HG03175 (cell line): Measurements from ENCODE around the gene OSBPL8.

Experiments
- ATAC-seq: cut with Tn5 transposase; IDR thresholded peaks from one replicate; pipeline ENCODE4 v1.9.1; 2021; ENCODE audit warnings: mild to moderate bottlenecking, moderate library complexity; ENCODE audit not compliant: unreplicated experiment

Gene OSBPL8

GRCh38 chr12:76558684-76559399 is 729 bp downstream of the OSBPL8 start:
- ATAC-seq, result peak; percentile 50

GRCh38 chr12:76556368-76556767 is 3.2 kb downstream of the OSBPL8 start:
- ATAC-seq, result no peak

- ATAC-seq, result no peak
These were observed 3.8 kb downstream of the OSBPL8 start for GRCh38 chr12:76555797-76556196.

GRCh38 chr12:76555231-76555767 is 4.3 kb downstream of the OSBPL8 start:
- no peak for ATAC-seq

- no peak for ATAC-seq
These were observed 5.0 kb downstream of the OSBPL8 start for GRCh38 chr12:76554405-76555230.

GRCh38 chr12:76552343-76552938 is 7.1 kb downstream of the OSBPL8 start:
- ATAC-seq, result no peak

GRCh38 chr12:76551482-76551888 is 8.1 kb downstream of the OSBPL8 start:
- peak; percentile 44 for ATAC-seq

- no peak for ATAC-seq
These were observed 10.4 kb downstream of the OSBPL8 start for GRCh38 chr12:76549131-76549530.

- no peak for ATAC-seq
These were observed 11.2 kb downstream of the OSBPL8 start for GRCh38 chr12:76548222-76548837.

GRCh38 chr12:76547526-76547925 is 12.0 kb downstream of the OSBPL8 start:
- no peak for ATAC-seq

- no peak for ATAC-seq
These were observed 12.7 kb downstream of the OSBPL8 start for GRCh38 chr12:76546889-76547288.

- ATAC-seq, result no peak
These were observed 14.1 kb downstream of the OSBPL8 start for GRCh38 chr12:76545486-76545885.

GRCh38 chr12:76544601-76545261 is 14.8 kb downstream of the OSBPL8 start:
- no peak for ATAC-seq

GRCh38 chr12:76543813-76544347 is 15.7 kb downstream of the OSBPL8 start:
- ATAC-seq, result no peak

- ATAC-seq, result no peak
These were observed 16.7 kb downstream of the OSBPL8 start for GRCh38 chr12:76542908-76543307.

GRCh38 chr12:76539727-76540126 is 19.8 kb downstream of the OSBPL8 start:
- ATAC-seq, result no peak

- ATAC-seq, result no peak
These were observed 21.6 kb downstream of the OSBPL8 start for GRCh38 chr12:76537923-76538322.

GRCh38 chr12:76536546-76536945 is 23.0 kb downstream of the OSBPL8 start:
- no peak for ATAC-seq

- no peak for ATAC-seq
These were observed 24.4 kb downstream of the OSBPL8 start for GRCh38 chr12:76535170-76535569.

GRCh38 chr12:76533331-76533730 is 26.2 kb downstream of the OSBPL8 start:
- ATAC-seq, result no peak
